ENCODE results near the gene DNAJC5.

DNAJC5 gene

DNA sequence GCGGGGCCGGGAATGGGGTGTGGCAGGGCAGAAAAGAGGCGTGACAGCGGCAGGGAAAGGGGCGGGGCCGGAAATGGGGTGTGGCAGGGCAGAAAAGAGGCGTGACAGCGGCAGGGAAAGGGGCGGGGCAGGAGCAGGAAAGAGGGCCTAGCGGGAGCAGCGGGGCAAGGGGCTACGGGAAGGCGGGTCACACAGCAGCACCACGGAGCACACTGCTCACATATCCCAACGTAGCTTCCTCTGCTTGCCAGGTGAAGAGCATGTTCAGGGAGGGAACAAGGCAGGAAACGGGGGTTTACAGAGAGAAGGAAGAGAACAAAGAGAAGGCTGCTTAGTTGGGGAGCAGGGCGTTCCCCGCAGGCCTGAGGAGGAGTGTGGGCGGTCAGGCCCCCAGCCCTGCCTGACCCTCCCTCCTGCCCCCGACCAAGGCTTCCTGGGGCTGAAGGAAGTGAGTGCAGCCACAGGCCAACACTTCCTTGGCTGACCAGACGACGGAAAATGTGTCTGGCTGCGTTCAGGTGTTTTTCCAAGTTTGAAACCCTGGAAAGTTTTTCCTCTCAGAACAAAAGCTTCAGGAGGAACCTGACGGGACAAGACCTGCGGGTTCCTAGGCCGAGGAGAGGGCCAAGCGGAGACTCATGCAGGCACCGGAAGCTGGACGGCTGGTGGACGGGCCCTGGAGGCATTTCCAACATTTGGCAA is 47.5 kb downstream of the DNAJC5 start:
- no peak for DNase-seq

DNA sequence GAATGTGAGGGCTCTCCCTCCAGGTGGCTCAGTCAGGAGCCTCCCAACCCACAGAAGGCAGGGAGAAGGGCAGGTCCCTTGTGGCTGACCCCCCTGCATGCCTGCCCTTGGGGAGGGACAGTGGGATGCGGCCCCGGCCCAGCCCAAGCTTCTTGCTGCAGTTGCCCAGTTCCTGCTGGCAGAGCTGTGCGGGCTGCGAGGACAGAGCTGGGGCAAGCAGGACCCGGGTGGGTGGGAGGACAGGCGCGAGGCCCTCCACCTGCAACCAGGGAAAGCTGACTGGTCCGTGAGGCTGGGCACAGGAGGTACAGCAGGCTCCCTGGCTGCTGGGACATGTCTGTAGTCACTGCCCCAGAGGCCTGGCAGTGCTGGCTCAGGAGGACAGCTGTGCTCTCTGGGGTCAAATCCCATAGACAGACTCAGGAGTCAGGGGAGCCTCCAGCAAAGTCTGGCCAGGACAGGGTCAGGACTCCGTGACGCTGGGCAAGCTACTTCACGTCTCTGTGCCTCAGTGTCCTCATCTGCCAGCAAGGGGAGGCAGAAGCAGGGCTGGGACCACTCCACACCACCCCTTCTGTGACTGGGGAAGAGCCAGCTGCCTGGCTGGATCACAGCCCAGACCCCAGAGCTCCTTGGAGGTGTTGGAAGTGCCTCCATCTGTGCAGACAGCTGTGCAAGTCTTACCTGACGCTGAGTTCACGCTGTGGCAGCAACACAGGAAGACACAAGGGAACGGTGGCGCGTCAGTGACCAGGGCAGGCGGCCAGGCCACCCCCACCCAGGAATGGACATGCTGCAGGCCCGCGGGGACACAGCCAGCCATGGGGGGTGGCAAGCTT is 48.3 kb downstream of the DNAJC5 start:
- peak; percentile 76 to 84 for DNase-seq

DNA sequence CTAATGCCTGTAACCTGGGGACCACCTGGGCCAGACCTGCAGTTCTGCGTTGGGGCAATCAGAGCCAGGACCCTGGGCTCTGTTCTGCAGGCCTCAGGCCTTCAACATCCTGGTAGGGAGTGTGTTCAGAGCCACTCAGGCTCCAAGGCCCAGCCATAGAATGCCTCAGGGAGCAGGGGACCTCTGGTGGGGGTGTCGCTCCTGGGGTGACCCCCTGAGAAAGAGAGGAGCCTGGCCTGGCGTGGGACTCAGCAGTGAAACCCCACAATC is 48.8 kb downstream of the DNAJC5 start:
- peak in 1 of 2 experiments; percentile 36 for DNase-seq

DNA sequence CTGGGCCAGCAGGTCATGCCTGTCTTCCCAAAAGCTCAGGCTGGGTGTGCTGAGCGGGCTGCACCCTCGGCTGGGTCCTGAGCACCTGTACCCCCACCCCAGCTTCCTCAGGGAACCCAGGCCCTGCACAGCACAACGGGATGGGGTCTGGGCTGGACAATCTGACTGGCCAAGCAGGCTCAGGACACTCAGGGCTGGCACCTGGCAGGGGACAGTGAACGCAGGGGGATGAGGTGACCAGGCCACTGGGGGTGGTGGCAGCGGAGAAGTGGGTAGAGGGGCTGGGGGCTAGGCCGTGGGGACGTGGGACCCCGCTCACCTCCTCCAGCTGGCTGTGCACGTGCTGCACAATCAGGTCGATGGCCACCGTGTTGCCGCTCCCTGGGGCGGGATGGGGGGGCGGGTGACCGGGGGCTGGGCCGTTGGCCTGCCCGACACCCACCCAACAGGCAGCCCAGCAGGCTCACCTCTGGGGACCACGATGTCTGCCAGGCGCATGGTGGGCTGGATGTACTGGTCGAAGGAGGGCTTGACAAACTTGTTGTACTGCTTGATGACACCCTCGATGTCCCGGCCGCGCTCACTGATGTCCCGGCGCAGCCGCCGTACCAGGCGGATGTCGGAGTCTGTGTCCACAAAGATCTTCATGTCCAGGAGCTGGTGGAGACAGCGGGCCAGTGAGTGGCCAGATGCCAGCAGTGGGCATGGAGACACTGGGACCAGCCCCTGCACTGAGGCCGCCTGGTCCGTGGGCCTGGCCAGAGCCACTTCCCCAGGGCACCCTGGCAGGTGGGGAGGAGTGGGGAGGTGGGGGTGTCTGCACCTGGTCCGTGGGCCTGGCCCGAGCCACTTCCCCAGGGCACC is 49.4 kb downstream of the DNAJC5 start:
- no peak for DNase-seq

DNA sequence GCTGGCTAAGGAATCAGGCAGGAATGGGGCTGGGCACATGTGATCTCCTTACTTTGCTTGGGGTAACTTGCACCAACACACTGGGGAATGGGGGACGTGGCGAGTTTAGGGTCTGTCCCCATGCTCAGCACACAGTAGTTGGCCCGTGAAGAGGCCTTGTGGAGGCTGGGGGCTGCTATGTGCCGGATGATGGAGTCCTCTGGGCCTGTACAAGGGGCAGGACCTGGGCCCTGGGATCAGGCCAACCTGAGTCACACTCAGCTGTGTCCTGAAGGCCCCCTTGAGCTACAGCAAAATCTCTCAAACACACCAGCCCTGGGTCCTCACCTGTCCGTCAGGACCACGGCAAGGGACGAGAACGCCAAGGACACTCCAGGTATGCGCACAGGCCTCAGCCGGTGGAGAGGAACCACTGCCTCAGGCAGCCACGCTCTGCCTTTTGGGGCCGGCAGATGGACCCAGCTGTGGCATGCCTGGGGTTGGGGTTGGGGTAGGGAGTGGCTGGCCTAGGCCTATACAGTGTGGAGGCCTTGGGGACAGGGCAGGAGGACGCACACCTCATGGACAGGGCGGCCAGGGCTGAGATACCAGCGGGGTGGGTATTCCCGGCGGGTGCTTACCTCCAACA is 50.2 kb downstream of the DNAJC5 start:
- no peak for DNase-seq

DNA sequence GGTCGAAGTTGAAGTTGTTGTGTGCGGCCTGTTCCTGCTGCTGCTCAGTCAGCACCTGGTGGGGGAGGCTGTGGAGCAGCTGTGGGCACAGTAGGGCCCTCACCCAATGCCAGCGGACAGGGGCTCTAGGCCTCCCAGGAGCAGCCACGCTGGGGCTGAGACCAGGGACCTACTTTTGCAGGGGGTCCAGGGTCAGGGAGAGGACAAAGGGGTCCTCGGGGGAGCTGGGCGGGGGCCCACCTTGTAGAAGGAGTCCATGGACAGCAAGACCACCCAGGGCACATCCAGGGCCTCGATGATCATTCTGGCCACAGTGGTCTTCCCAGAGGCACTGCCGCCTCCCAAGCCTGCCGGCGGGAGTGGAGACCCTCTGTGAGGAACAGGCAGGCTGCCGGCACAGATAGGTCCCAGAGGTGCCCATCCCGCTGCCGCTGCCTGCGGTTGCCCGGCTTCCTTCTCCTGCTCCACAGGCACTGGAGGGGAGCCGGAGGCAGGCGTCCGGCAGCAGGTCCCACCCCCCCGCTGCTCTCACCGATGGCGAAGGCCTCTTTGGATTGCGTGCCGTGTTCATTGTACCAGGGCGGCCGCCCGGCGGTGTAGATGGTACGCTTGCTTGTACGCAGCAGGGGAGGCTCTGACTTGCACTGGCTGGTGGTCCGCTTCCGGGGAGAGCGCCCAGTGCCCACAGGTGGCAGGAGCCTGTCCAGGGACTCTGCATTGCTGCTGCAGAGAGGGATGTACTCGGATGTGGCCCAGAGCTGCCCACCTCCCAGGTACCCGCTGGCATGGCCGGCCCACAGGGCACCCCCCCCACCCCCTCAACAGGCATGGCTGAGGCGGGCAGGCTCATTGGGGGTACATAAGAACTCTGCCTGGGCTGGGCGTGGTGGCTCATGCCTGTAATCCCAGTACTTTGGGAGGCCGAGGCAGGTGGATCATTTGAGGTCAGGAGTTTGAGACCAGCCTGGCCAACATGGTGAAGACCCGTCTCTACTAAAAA is 51.3 kb downstream of the DNAJC5 start:
- DNase-seq: no peak

DNA sequence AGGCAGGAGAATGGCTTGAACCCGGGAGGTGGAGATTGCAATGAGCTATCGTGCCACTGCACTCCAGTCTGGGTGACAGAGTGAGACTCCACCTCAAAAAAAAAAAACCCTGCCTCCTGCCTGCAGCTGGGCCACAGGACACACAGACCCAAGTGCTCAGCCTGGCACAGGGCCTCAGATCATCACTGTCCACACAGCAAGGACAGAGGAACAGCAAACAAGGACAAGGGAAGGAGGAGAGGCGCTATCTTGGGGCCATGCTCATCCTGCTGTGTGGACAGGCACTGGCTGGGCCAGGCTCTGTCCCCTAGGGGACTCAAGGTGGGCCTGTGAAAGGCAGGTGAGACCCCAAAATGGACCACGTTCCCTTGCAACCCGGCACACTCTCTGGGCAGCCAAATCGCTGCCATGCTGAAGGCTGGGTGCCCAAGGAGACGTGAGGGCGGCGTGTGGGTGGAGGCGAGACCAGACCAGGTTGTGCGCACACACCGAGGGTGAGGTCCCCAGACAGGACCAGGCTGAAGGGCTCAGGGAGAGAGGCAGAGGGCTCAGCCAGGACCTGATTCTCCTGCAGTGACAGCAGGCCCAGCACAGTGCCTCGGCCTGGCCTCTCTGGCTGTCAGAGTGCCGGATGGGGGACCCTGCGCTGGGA is 52.2 kb downstream of the DNAJC5 start:
- no peak for DNase-seq

DNA sequence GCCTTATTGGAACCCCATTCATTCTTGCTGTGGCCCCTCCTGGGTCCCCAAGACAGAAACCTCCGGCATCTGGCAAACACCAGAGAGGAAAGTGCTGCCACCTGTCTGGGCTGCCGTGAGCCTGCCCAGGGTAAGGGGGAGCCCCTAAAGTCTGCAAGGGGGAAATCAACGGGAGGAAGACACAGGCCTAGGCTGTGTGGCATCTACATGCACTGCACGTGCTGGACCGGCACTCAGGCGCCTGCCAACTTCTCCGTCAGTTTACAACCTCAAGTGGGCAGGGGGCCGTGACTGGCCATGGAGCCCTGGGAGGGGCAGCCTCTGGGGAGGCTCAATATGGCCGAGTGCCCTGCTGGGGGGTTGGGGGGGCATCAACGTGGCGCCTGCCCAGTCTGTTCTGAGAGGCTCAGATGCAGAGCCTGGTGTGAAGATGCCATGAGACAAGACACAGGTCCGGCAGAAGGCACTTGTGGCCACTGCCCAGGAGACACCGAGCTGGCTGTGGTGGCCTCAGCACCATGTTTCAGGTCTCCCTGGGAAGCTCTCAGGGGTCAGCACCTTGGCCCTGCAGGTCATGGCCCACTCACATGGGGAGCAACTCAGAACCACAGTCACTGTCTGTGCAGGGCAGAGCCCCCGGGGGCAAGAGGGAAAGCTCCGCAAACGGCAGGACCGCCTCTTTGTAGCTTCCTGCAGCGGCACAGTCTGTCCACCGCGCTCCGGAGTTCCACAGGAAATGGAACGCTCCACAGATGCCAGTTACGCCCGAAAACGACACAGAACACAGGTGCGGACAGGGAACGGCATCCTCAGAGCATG is 52.9 kb downstream of the DNAJC5 start:
- no peak for DNase-seq

DNA sequence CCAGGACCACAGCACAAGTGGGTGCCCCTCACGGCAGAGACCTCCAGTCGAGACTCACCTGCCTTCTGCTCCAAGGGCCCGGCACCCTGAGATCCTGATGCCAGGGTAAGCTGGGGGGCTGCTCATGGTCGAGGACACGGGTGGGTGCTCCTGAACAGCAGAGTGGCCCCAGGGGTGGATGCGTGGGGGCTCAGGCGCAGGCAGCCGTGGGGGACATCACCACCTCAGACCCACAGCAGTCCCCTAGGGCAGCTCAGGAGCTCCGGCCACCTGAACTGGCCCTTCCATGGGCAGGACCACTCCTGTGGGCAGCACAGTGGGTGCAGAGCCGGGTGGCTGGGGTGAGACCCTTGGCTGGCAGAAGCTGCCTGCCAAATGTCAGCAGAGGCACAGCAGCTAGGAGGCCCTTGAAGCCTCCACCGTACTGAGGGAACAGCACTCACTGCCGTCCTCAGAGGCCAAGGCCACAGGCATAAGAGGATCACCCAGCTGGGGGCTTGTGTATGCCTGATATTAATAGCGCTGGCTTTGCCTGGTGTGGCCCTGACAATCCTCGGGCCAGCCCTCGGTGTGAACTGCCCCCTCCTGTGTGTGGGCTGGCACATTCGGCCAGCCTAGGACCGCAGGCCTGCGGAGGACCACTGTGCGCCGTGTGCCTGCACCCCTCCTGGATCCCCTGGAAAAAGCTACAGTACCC is 55.9 kb downstream of the DNAJC5 start:
- DNase-seq: no peak

DNA sequence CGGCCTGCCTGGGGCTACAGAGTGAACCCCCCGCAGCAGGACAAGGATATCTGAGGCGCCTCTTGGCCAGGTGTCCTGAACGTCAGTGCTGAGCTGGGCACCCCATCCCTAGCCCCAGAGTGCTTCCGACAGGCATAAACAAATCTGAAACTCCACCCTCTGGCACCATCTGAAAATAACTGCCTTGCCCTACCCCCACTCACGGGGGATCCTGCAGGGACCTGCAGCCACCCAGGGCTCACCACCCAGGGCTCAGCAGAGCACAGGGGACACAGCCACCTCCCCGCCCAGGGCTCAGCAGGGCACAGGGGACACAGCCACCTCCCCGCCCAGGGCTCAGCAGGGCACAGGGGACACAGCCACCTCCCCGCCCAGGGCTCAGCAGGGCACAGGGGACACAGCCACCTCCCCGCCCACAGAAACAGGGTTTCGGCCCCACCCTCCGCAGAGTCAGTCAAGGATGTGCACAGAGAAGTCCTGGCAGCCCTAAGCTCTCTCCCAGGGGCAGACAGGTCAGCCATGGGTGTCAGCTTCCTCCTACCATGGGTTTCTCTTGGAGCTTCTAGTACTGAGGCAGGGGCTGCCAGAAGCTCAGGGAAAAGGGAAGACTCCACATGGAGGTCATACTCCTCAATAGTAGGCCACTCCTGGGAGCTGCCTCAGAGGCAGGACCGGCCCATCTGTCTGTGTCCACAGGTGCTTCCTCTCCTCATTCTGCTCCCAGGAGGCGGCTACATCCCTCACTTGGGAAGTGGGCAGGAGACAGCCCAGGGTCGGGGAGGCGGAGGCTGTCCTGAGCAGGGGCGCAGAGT is 56.7 kb downstream of the DNAJC5 start:
- DNase-seq: no peak

DNA sequence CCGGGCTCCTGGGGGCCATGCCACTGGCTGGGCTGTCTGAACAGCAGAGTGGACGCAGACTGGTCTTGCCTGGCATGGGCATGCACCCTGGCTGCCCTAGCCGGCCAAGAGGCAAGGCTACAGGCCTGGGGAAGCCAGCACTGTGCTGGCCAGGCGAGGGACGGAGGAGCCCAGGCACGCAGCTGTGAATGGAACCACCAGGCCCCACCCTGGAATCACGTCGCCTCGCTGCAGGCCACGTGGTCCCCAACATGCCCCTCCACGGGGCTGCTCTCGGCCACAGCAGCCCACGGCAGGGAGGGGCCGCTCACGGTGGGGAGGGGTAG is 57.2 kb downstream of the DNAJC5 start:
- no peak for DNase-seq

DNA sequence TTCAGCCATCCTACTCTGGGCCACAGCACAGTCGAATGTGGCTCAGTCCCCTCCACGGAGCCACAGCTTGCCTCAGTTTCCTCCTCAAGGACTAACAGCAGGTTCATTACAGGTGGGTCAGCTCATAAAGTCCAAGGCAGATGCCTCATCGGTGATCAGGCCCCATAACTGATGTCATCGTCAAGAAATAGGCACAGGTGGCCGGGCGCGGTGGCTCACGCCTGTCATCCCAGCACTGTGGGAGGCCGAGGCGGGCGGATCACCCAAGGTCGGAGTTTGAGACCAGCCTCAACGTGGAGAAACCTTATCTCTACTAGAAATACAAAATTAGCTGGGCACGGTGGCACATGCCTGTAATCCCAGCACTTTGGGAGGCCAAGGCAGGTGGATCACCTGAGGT is 57.8 kb downstream of the DNAJC5 start:
- DNase-seq: no peak

DNA sequence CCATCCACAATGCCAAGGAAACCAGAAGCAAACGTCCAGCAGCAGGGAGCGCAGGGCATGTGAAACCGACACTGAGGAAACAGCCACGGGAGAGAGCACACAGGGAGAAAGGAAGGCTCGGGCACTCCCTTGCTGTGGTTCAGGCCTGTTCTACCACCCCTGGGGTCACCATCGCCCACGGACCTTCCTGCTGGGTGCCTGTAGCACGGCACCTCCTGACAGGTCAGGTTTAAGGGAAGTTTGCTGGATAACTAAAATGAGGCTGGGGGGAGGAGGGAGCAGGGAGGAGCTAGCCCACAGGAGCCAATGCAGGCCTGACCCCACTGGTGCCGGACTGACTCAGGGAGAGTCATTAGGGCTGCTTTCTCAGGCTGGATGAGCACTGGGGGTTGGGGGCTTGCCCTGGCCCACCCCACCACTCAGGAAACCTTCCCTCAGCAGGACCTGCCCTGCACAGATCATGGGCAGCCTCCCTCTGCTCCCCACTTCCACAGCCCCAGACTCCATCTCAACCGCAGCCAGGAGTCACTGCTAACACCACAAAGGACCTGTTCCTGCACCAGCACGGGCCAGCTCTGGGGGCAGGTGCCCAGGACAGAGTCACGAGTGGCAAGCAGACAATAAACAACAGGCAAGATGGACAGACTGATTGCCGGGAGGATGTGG is 59.0 kb downstream of the DNAJC5 start:
- no peak for DNase-seq

DNA sequence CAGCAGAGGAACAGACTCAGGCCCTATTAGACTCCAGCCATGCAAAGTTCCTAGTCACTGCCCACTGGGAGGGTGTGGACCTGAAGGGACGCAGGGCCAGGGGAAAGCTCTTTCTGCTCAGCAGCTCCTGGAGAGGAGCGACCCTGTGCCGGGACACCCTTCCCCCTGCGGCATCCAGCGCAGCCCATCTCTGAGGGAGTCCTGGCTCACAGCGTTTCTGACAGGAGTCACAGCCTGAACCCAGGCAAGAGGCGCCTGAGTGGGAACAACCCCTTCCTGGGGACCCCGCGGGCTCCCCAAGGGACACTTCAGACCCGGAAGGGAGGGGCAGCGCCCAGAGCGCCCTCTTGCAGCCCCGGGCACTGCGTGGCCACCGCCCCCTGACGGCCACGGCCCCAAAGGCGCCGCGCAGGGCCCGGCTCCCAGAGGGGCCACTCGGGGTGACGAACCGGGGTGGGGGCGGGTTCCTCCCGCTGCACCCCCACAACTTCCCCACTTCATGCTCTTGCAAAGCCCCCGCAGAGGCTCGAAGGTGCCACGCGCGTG is 60.4 kb downstream of the DNAJC5 start:
- DNase-seq: peak in 1 of 2 experiments; percentile 44

DNA sequence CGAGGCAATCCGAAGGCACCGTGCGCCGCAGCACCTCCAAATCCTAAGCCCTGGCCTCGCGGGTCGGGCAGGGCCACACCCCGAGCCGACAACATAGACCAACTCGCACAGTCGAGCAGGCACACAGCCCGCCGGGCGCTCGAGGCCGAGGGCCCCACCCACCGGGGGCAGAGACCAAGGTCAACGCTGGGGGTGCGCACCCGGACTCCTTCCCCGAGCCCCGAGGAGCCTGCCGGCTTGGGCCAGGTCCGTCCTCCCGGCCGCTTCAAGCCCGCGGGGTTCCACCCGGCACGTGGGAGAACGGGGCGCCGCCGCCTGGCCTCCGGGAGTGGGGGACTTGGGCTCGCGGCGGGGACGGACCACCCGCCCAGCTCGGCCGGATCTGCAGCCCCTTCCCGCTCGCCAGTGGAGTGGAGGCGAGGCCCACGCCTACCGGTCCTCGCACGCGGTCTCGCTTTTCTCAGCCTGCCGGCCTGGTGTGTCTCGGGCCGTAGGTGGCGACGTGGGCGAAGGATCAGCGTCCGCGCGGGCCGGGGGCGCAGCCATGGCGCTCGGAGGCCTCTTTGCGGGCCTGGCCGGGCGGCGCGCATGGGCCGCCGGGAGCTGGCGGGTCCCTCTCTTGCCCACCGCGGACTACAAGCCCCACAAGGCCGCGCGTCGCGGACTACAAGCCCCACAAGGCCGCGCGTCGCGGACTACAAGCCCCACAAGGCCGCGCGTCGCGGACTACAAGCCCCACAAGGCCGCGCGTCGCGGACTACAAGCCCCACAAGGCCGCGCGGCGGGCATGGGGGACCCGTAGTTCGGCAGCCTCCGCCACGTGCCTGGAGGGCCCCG is 61.1 kb downstream of the DNAJC5 start, which contains the start of gene UCKL1:
Gene UCKL1, minus strand, starts transcription at position 590 of the 837 bp plus-strand sequence. Its CDS starts 44 bp downstream, at position 546.
- DNase-seq: peak; percentile 81 to 82

DNA sequence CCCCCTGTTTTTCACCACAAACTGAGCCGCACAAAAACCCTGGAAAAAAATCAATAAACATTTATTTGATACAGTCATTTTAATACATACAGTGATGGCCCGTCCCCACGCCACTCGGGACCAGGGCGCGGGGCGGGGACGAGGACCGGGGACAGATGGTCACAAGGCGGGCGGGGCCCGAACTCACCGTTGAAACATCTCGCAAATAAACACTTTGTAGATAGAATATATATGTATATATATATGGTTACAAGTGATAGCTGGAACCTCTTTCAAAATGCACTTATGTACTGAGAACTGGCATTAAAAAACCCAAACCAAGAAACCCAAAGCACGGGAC is 61.7 kb downstream of the DNAJC5 start:
- DNase-seq: no peak

Data from NCI-H524 (cell line).